HT-29 (cell line): ENCODE measurements around the gene CRKL. TPM values are rescaled to one million over a fixed set of nuclear protein-coding genes. Genes with fewer than 3 reads are reported as not detected.
"Not testable (repeated sequence)": the region's sequence is repeated elsewhere in the genome, so short reads cannot be mapped to it uniquely, and the experiment has no call there.

ENCODE experiments used
- DNase-seq: peaks from one replicate; pipeline ENCODE4 v3.0.0-alpha.2; 2015; ENCODE audit warnings: low spot score
- total RNA-seq: library from RNA; depleted of rRNA; stranded (reverse); fragments of >200 nt; shearing (Covaris generic); gene quantifications from 2 replicates; pipeline ENCODE4 v1.2.3, GENCODE V29; 2014

CRKL gene
- total RNA-seq, 1 experiment from 2014 or later: 77.2 TPM

DNA sequence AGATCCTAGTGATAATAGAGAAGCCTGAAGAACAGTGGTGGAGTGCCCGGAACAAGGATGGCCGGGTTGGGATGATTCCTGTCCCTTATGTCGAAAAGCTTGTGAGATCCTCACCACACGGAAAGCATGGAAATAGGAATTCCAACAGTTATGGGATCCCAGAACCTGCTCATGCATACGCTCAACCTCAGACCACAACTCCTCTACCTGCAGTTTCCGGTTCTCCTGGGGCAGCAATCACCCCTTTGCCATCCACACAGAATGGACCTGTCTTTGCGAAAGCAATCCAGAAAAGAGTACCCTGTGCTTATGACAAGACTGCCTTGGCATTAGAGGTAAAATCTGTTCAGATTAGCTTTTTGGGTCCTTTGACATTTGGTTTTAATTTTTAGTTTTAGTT is 16.7 kb downstream of the CRKL start:
- no peak for DNase-seq

DNA sequence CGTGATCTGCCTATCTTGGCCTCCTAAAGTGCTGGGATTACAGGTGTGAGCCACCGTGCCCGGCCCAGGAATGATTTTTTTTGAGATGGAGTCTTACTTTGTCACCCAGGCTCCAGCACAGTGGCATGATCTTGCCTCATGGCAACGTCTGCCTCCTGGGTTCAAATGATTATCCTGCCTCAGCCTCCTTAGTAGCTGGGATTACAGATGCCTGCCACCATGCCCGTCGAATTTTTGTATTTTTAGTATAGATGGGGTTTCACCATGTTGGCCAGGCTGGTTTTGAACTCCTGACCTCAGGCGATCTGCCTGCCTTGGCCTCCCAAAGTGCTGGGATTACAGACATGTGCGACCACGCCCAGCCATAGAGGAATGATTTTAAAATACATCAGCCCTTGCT is 17.8 kb downstream of the CRKL start:
- not testable (repeated sequence) for DNase-seq

- DNase-seq: not testable (repeated sequence)
Observed at GRCh38 chr22:20935780-20936539, 18.8 kb downstream of the CRKL start.

GRCh38 chr22:20937031-20937793 is 20.0 kb downstream of the CRKL start:
- peak; percentile 71 for DNase-seq

- DNase-seq: no peak
Observed at GRCh38 chr22:20937794-20938671, 20.8 kb downstream of the CRKL start.

GRCh38 chr22:20939457-20940185 is 22.4 kb downstream of the CRKL start:
- not testable (repeated sequence) for DNase-seq

GRCh38 chr22:20940186-20940651 is 23.0 kb downstream of the CRKL start:
- no peak for DNase-seq

- DNase-seq: no peak
Observed at GRCh38 chr22:20940904-20941385, 23.7 kb downstream of the CRKL start.

- DNase-seq: not testable (repeated sequence)
Observed at GRCh38 chr22:20942203-20942902, 25.1 kb downstream of the CRKL start.

DNA sequence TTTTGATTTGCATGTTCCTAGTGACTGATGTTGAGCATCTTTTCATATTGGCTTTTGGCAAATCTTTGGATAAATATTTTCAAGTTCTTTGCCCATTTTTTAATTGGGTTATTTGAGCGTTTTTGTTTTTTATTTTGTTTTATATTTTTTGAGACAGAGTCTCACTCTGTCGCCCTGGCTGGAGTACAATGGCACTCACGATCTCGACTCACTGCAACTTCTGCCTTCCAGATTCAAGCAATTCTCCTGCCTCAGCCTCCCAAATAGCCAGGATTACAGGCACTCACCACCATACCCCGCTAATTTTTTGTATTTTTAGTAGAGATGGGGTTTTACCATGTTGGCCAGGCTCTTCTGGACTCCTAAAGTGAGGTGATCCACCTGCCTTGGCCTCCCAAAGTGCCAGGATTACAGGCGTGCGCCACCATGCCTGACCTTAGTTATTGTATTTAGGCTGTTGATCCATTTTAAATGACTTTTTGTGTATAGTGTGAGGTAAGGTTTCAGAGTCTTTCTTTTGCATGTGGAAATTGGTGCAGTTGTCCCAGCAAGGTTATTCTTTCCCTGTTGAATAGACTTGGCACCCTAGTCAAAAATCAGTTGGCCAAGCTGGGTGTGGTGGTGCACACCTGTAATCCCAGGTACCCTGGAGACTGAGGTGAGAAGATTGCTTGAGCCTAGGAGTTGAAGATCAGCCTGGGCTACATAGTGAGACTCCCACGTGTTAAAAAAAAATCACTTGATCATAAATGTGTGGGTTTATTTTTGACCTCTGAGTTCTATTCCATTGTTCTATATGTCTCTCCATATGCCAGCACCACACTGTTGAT is 26.1 kb downstream of the CRKL start:
- DNase-seq: no peak

DNA sequence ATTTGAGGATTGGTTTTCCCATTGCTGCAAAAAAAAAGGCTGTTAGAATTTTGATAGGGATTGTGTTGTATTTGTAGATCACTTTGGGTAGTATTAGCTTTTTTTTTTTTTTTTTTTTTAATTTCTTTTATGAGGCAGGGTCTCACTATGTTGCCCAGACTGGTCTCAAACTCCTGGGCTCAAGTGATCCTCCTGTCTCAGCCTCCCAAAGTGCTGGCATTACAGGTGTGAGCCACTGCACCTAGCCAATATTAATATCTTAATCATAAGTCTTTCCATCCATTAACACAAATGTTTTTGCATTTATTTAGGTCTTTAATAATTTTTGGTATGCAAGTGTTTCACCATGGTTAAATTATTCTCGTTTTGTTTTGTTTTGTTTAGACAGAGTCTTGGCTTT is 26.8 kb downstream of the CRKL start:
- no peak for DNase-seq

- DNase-seq: no peak
Observed at GRCh38 chr22:20945578-20945934, 28.3 kb downstream of the CRKL start.

DNA sequence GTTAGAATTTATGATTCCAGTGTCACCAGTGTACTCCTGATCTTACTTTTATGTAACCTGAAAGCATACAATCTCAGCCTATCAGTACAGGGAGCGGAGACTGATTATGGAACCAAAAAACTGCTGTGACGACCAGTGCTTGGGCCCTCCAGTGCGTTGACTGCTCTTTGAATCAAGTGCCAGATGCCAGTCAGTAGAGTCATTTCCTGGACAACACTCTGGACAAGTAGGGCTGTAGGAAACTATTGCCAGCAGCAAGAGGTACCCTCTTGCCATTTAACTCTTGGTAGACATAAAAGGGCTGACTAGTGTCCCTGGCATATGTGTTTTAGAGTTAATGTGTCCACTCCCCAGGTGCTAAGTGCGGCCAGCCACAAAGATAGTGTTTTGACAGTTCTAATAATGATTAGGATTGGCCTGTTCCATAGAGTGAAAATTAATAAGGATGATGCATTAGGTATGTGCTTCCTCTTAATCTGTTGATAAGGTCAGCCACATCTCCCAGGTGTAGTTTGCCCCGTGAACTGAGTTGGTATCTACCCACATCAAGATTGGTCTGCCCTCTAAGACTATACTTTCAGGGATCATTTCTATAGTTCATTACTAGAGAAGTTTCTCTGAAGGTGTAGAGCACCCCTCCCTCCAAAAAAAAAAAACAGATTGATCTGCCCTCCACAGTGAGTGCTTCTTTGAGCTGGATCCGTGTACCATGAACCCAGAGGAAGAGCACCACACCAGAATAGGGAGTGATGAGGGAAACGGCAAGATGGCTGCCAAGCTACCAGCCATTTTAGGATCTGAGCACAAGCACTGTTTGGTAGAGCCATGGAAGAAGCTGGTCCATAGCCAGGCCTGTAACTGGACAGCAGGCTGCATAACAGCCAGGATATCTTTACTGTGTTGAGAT is 29.1 kb downstream of the CRKL start:
- DNase-seq: no peak

DNA sequence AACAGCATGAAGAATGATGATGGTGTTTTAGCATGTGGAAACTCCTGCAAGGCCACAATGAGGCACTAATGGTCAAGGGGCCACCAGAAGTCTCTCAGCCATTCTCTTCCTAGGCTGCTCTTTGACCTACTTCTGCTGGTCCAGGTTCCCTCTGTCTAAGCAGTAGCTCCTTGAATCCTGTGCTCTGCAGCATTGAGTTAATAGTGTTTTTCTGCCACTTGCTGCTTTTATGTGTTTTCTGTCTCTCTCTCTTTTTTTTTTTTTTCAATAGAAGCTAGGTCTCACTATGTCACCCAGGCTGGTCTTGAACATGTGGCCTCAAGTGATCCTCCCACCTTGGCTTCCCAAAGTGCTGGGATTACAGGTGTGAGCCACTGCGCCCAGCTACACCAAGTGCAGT is 29.8 kb downstream of the CRKL start:
- no peak for DNase-seq

DNA sequence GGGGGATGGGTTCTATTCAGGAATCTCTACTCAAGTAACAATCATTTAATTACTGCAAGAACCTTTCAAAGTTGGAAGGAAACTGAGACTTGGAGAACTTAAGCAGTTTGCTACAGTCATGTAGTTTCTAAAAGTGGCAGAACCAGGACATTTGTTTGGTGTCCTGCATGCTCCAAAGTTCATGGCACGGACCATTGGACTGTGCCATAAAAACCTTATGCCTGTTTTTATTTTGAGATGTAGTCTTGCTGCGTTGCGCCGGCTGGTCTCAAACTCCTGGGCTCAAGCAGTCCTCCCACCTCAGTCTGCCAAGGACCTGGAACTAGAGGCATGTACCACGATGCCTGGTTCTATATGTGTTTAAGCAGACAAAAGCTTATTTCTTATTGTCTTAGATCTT is 31.2 kb downstream of the CRKL start:
- DNase-seq: no peak

GRCh38 chr22:20948989-20949388 is 31.8 kb downstream of the CRKL start:
- DNase-seq: no peak

GRCh38 chr22:20949698-20950183 is 32.5 kb downstream of the CRKL start:
- DNase-seq: no peak
